ENCODE data around the gene GLOD4. TPM values are rescaled to one million over a fixed set of nuclear protein-coding genes. Genes with fewer than 3 reads are reported as not detected.
"Not testable (repeated sequence)": the region's sequence is repeated elsewhere in the genome, so short reads cannot be mapped to it uniquely, and the experiment has no call there.

GLOD4 gene
- total RNA-seq, 1 experiment from 2014 or later = 69.7 TPM

DNA sequence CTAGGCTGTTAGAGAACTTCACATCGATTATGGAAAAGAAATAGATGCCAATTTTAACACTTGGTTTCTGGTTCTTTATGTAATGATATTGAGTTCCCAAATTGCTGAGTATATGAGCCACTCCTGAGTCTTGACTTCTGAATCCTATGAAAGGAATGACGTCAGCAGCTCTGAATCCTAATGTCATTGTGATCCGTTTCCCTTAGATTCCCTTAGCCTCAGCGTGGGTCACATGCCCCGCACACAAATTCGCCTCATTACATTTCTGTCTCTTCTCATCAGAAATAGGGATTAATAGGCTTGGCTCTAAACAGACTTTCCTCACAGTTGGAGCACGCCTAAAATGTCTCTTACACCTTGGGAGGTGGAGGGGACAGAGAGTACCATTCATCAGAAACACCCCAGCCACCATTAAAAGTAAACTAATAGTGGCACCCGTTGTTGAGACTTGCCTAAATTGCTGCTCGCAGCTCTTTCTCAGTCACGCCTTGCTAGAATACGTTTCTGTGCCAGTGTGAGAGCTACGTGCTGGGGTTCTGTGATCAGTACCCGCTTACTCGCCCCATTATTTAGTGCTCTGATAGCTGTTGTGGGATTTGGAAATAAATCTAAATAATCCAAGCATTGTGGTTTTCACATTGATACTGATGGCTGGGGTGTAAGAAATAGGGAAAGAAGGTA is 7.2 kb upstream of the GLOD4 start:
- no peak for DNase-seq
- H3K9me3 ChIP-seq = no peaks in the 10 kb centered on the region
- H3K4me3 ChIP-seq (ENCODE audit: low read depth, low read length) = no peak overlapping the region
- no TSS peak for BruUV-seq (replicated peaks)
- H3K27me3 ChIP-seq (replicated peaks; ENCODE audit: control insufficient read depth, insufficient read depth, low read length) = no peaks in the 10 kb centered on the region
- Mint-ChIP-seq H3K4me1 (ENCODE audit: low read depth, unreplicated experiment) (no peaks in the 10 kb centered on the region), H3K27ac (ENCODE audit: unreplicated experiment) (no peak overlapping the region), H3K4me3 (ENCODE audit: unreplicated experiment) (no peak overlapping the region), H3K27me3 (ENCODE audit: insufficient read depth, unreplicated experiment) (no peaks in the 10 kb centered on the region), H3K9me3 (ENCODE audit: unreplicated experiment) (no peaks in the 10 kb centered on the region), H3K36me3 (ENCODE audit: insufficient read depth, unreplicated experiment) (peaks cover 64% of the 10 kb centered on the region)
- intact Hi-C loops (cut with micrococcal nuclease; ENCODE audit: unreplicated experiment) = no loop called here
- no peak for TF ChIP-seq CTCF (IDR thresholded peaks at IDR 0.05; ENCODE audit: insufficient read depth in 1 of 2, low read depth in 1 of 2, low read length in 1 of 2, severe bottlenecking in 1 of 2, unreplicated experiment in 1 of 2)
- ChIA-PET POLR2A (no interaction called here), CTCF (interaction anchor here (0.6 kb wide), 1 partner anchor 207 kb away, joined by 3 read pairs; the partner anchor contains the start of gene TIMM22)
- no peaks in the 10 kb centered on the region for H3K4me1 ChIP-seq
- no peaks in the 10 kb centered on the region for H3K36me3 ChIP-seq (ENCODE audit: control insufficient read depth, insufficient read depth, low read length)

GRCh38 chr17:788551-788950 is 6.5 kb upstream of the GLOD4 start:
- Mint-ChIP-seq H3K36me3 (ENCODE audit: insufficient read depth, unreplicated experiment) (peaks cover 61% of the 10 kb centered on the region), H3K27me3 (ENCODE audit: insufficient read depth, unreplicated experiment) (no peaks in the 10 kb centered on the region), H3K9me3 (ENCODE audit: unreplicated experiment) (no peaks in the 10 kb centered on the region), H3K4me3 (ENCODE audit: unreplicated experiment) (no peak overlapping the region), H3K27ac (ENCODE audit: unreplicated experiment) (no peak overlapping the region), H3K4me1 (ENCODE audit: low read depth, unreplicated experiment) (no peaks in the 10 kb centered on the region)
- intact Hi-C loops (cut with micrococcal nuclease; ENCODE audit: unreplicated experiment) = no loop called here
- H3K9me3 ChIP-seq = no peaks in the 10 kb centered on the region
- no peak for DNase-seq
- H3K4me3 ChIP-seq (ENCODE audit: low read depth, low read length) = no peak overlapping the region
- no peaks in the 10 kb centered on the region for H3K36me3 ChIP-seq (ENCODE audit: control insufficient read depth, insufficient read depth, low read length)
- H3K27me3 ChIP-seq (replicated peaks; ENCODE audit: control insufficient read depth, insufficient read depth, low read length) = no peaks in the 10 kb centered on the region
- TF ChIP-seq CTCF (IDR thresholded peaks at IDR 0.05; ENCODE audit: insufficient read depth in 1 of 2, low read depth in 1 of 2, low read length in 1 of 2, severe bottlenecking in 1 of 2, unreplicated experiment in 1 of 2) = no peak
- CTCF ChIA-PET = no interaction called here
- POLR2A ChIA-PET = no interaction called here
- no peaks in the 10 kb centered on the region for H3K4me1 ChIP-seq
- BruUV-seq (replicated peaks) = no TSS peak

- Histone ChIP-seq H3K4me1 (no peaks in the 10 kb centered on the region), H3K4me3 (ENCODE audit: low read depth, low read length) (no peak overlapping the region), H3K9me3 (no peaks in the 10 kb centered on the region), H3K27me3 (replicated peaks; ENCODE audit: control insufficient read depth, insufficient read depth, low read length) (no peaks in the 10 kb centered on the region), H3K36me3 (ENCODE audit: control insufficient read depth, insufficient read depth, low read length) (no peaks in the 10 kb centered on the region)
- Mint-ChIP-seq H3K4me1 (ENCODE audit: low read depth, unreplicated experiment) (no peaks in the 10 kb centered on the region), H3K27me3 (ENCODE audit: insufficient read depth, unreplicated experiment) (no peaks in the 10 kb centered on the region), H3K36me3 (ENCODE audit: insufficient read depth, unreplicated experiment) (peaks cover 57% of the 10 kb centered on the region), H3K4me3 (ENCODE audit: unreplicated experiment) (no peak overlapping the region), H3K27ac (ENCODE audit: unreplicated experiment) (no peak overlapping the region), H3K9me3 (ENCODE audit: unreplicated experiment) (no peaks in the 10 kb centered on the region)
- POLR2A ChIA-PET = no interaction called here
- CTCF ChIA-PET = no interaction called here
- no peak for TF ChIP-seq CTCF (IDR thresholded peaks at IDR 0.05; ENCODE audit: insufficient read depth in 1 of 2, low read depth in 1 of 2, low read length in 1 of 2, severe bottlenecking in 1 of 2, unreplicated experiment in 1 of 2)
- DNase-seq = no peak
- BruUV-seq (replicated peaks) = no TSS peak
- intact Hi-C loops (cut with micrococcal nuclease; ENCODE audit: unreplicated experiment) = no loop called here
These were observed 5.7 kb upstream of the GLOD4 start for GRCh38 chr17:787641-788221.

- POLR2A ChIA-PET; H3K4me1 ChIP-seq; H3K4me1 Mint-ChIP-seq (ENCODE audit: low read depth, unreplicated experiment); H3K4me3 ChIP-seq (ENCODE audit: low read depth, low read length); intact Hi-C loops (cut with micrococcal nuclease; ENCODE audit: unreplicated experiment); H3K27me3 ChIP-seq (replicated peaks; ENCODE audit: control insufficient read depth, insufficient read depth, low read length); H3K4me3 Mint-ChIP-seq (ENCODE audit: unreplicated experiment); H3K9me3 ChIP-seq; BruUV-seq (replicated peaks); H3K27ac Mint-ChIP-seq (ENCODE audit: unreplicated experiment); CTCF ChIA-PET; H3K9me3 Mint-ChIP-seq (ENCODE audit: unreplicated experiment); DNase-seq; H3K27me3 Mint-ChIP-seq (ENCODE audit: insufficient read depth, unreplicated experiment); H3K36me3 ChIP-seq (ENCODE audit: control insufficient read depth, insufficient read depth, low read length): not testable (repeated sequence)
- H3K36me3 Mint-ChIP-seq (ENCODE audit: insufficient read depth, unreplicated experiment) = peaks cover 51% of the 10 kb centered on the region
These were observed 3.8 kb upstream of the GLOD4 start for GRCh38 chr17:785901-786300.

Data from Caco-2 (cell line).